HG02759 (cell line): Measurements from ENCODE around the gene SEMA6A.

Experiments used
- ATAC-seq: cut with Tn5 transposase; IDR thresholded peaks from one replicate; pipeline ENCODE4 v1.9.1; 2021; ENCODE audit warnings: mild to moderate bottlenecking, moderate library complexity; ENCODE audit not compliant: unreplicated experiment

Gene SEMA6A

DNA sequence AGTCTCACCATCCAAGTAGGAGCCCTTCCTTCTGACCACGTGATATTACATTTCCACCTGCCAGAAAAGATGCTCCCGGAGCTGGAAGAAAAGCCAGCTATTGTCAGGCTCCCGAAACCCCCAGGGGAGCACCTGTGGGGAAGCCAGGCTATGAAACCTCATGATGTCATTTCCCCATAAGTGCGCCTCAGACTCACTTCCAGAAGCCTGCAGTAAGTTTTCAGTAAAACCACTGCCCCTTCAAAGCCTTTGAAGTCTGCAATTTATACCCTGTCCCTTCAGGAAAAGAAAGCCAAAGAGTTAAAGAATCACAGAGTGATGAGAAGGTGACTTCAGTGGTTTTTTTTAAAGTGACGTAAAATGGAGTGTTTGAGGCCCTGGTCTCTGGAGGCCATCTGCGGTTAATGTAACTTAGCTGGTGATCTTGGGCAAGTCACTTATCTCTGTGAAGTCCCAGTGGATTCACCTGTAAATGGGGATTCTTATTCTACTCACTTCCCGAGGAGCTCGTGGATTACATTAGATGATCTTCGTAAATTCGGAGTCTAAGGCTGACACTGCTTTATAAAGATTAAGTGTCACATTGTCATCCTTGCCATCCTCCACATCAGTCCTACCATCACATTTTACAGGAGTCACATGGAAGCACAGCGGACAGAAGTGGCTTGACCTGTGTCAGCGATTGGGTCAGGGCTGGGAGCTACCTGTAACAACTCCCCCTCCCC is 2.6 kb upstream of the SEMA6A start:
- peak; percentile 62 for ATAC-seq

DNA sequence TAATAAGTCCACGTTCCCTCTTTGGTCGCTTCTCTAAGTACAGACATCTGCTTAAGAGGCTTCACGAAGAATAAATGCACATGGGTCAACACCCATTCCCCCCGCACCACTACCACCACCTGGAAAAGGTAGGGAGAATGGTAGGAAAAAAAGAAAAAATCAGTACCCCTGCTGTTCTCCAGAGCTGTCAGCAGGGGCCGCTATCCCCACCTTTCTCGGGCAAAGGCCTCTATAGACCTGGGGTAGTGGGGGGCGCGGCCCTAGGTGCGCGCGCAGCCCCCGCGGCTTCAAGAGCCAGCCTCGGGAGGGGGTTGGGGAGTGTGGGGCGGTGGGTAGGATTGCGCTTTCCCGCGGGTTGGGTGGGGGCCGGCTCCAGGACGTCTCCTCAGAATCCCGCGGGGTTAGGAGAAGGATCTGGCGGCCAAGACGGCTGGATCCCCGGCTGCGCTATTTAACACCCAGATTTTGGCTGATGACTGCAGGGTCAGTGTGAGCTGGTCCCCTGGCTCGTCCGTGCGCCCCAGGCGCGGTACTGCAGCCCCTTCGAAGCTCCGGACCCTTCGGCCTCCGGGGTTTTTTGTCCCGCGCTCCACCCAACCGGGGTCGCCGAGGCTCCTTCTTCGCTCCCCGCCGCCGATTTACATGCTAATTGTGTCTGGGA is 1.6 kb upstream of the SEMA6A start:
- peak; percentile 46 for ATAC-seq

GRCh38 chr5:116575326-116576052 is 866 bp upstream of the SEMA6A start:
- ATAC-seq, result no peak

- no peak for ATAC-seq
Measured at GRCh38 chr5:116573702-116574366, 789 bp downstream of the SEMA6A start.

- ATAC-seq, result no peak
Measured at GRCh38 chr5:116573279-116573701, 1.3 kb downstream of the SEMA6A start.

DNA sequence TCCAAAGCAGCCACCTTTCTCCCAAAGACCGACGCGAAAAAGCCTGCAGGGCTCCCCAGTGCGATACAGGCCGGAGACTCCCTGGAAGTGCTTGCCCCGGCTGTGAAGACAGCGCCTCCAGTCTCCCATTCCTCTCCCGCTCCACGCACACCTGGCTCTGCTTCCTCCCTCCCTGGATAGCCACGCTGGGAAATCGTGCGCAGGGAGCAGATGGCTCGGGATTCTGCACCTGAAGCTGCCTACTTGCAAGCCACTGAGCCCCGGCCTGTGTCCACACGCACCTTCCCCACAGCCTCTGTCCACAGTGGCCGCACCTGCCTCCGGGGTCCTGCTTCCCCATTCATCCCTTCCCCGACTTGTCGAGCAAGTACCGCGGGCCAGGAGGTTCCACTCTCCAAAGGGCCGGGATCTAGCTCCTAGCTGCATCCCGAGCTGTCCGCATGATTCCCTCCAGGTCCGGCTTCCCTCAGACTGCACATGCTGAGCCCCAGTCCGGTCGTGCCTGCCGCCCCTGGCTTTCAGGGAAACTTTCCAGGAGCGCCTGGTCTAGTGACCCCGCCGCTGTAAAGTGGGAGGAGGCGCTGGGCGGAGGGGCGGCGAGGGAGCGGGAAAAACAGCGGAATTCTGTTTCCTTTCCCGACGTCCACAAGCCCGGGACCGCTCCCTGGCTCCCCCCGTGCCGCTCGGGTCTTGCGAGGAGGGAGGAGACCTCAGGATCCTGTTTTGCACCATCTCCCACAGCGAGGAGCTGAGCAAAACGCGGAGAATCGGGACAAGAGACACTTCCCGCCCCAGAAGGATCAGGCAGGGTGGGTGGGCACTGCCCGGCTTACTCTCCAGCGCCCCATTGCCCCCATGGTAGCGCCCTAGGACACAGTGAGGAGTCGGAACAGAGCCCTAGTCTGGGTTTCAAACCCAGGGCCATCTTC is 2.0 kb downstream of the SEMA6A start:
- no peak for ATAC-seq

DNA sequence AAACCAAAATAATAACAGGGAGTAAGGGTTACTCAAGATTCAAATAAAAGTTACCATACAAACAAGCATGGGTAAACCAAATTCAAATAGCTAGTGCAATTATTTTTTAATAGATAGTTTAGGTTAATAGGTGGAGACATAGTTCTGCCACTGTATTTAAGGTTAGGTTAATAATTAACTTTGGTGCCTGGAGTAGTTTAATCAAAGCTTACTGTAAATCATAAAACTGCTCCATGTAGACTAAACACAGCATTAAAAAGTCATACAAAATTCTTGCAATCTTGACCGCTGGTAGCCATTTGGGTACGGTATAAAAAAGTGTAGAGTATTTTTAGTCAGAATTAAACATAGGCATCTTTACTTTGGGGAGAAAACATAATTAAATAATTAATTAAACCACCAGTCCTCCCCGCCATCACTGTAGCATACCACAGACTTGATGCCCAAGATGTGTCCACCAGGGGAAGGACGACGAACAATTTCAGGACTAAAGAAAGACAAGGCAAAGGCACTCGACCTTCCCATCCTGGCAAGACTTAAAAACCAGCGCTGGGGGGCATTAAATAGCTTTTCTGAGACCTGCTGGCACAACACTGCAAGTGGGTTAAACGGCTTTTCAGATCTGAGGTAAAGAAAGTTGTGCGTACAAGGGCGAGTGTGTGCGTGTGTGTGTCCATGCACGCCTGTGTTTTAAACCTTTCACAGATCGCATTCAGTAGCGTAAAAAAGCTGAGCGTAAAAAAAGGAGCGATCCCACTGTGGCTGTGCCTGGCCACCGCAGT is 2.9 kb downstream of the SEMA6A start:
- no peak for ATAC-seq

- no peak for ATAC-seq
Measured at GRCh38 chr5:116569999-116570398, 4.6 kb downstream of the SEMA6A start.

- no peak for ATAC-seq
Measured at GRCh38 chr5:116567106-116567505, 7.5 kb downstream of the SEMA6A start.

DNA sequence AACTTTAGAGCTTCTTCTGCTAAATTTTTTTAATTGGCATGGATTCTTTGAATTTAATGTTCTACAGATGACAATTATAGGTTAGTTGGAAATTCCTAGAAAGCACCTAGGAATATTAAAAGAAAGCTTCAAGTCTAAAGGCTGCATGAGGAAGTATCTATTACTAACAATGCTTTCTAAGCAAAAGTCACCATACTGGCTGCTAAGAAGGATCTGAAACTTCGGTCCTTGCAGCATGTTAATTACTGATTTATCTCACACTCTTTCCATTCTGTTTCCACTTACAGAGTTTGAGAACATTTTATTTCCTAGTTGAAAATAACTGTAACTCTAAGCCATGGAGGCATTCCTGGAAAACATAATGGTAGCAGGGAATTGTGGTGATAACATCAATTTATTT is 8.4 kb downstream of the SEMA6A start:
- peak; percentile 83 for ATAC-seq

DNA sequence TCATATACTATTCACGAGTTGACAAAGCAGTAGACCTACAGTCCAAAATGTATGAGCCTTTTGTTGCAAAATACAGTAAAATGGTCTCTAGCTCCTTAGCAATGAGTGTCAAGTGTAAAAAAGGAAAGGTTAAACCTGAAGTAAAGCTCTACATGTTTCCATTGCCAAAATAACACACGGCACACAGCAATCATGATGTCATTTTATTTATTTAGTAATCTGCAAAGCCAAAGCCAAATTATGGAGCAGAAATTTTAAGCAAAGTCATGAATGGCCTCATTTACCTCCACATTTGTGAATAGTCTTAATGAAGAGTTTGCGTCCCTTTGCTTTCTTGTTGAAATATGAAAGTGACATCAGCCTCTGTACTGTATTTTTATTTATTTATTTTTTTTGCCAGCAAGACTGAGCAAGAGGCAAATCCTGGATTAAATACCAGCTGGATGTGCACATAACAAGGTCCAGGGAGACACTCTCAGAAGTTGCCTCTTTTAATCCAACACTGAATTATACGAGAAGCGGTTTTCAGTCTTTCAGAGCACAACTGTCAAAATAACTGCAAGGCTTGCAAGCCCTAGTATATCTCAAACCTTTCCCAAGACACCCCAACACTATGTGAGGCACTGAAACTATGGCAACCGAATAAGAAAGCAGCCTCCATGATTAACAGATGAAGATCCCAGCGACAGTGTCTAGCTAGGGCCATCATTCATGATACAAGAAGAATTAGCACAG is 9.7 kb downstream of the SEMA6A start:
- ATAC-seq, result no peak

GRCh38 chr5:116564312-116564711 is 10.3 kb downstream of the SEMA6A start:
- ATAC-seq, result no peak

DNA sequence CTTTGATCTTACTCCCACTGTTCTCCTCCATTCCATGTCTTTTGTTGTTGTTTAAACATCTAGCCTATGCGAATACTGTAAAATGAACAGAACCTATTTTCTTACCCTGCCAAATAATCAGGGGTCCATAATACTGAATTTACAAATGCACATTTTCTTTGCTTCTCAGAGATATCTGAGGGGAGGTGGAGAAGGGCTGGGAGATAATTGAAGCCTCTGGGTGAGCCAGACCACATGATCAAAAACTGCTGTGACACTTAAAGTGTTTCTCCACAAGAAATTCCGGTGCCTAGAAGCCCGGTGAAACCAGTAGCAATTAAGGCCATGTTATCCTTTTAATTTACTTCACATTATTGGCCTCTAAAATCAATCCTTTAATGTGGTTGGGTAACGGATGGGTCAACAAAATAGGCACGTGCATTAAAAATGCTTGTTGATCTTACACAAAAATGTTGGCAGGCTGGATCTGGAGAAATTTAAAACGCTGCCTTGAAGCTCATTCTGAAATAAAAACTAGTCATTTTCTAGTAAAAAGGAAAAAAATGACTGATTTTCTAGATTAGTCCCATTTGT is 10.8 kb downstream of the SEMA6A start:
- no peak for ATAC-seq

DNA sequence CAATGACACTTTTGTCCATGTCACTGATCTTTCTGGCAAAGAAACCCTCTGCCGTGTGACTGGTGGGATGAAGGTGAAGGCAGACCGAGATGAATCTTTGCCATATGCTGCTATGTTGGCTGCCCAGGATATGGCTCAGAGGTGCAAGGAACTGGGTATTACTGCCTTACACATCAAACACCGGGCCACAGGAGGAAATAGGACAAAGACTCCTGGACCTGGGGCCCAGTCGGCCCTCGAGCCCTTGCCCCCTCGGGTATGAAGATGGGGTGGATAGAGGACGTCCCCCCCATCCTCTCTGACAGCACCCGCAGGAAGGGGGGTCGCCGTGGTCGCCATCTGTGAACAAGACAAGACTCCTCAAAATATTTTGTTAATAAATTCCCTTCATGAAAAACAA is 12.0 kb downstream of the SEMA6A start:
- no peak for ATAC-seq

DNA sequence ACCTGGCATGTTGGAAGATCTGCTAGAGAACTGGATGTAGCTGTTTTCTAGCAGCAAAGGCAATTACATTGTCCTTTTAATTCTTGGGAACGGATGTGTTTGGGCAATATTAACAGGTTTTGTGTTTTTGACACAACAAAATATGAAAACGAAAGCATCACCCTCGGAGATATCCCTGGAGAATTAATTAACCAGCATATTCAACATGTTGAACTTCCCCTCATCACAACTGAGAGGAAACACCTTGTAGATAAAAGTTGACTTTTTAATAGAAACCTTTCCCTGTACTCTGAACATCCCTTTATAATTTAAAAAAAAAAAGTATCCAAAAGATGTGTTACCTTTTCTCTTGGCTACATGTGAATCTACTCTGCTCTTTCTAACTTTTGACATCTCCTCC is 13.0 kb downstream of the SEMA6A start:
- ATAC-seq, result no peak

DNA sequence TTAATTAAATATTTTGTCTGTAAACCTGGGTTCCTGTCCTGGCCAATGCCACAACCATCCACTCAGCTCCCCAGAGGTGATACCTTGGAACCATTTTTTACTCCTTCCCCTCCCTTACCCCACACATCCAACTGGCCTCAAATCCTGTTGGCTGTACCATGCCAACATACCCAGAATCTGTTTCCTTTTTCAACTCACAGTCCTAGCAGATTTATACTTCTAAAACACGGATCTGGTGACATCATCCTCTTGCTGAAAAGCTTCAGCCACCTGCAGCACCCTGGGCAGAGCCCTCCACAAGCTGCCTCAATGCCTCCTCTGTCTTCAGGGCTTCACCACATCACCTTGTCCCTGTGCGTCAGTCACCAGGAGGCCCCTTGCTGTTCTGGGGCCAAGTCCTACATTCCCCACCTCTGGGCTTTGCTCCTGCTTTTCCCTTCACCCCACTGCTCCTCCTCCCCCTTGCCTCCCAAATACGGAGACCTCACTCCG is 14.9 kb downstream of the SEMA6A start:
- ATAC-seq, result no peak

DNA sequence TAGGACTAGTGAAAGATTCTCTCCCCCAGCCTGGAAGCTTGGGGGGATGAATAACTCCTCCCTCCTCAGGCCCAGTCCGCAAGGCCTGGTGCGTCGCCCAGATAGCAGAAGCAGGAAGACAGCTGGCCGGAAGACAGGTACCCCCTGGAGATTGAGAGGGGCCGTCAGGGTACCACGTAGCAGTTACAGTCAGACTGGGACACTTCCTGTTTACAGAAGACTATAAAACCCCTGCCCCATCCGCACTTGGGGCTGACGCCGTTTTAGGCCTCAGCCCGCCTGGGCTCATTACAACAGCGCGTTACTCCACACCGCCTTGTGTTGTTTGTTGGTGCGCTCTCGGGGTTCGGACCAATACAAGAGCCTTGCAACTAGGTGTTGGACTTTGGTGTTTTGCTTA is 15.4 kb downstream of the SEMA6A start:
- ATAC-seq, result no peak

GRCh38 chr5:116557669-116558271 is 16.9 kb downstream of the SEMA6A start:
- ATAC-seq, result peak; percentile 55
